Activated CD8-positive, alpha-beta T cell treated with anti-CD3 and anti-CD28 coated beads, Interleukin-2, amount 10 ng/mL, durations not matched to agents 7 days and 5 days (primary cell): ENCODE measurements around the gene PSMG2. TPM values are rescaled to one million over a fixed set of nuclear protein-coding genes. Genes with fewer than 3 reads are reported as not detected.
"Not testable (repeated sequence)": the region's sequence is repeated elsewhere in the genome, so short reads cannot be mapped to it uniquely, and the experiment has no call there.

Experiments used
- ATAC-seq: fragments of 150-1000 bp; cut with Tn5 transposase; one replicate; pipeline ENCODE4 v1.10.0; 2021; ENCODE audit warnings: moderate library complexity
- CTCF ChIA-PET: fragments of 350-600 bp; sonication (Branson Sonifier 250); formaldehyde crosslinking; loops from one replicate; lab custom pipeline; 2021; ENCODE audit warnings: antibody characterized with exemption; lab: Charles Lee
- POLR2A ChIA-PET: fragments of 350-600 bp; sonication (Branson Sonifier 250); formaldehyde crosslinking; loops from one replicate; lab custom pipeline; 2021; ENCODE audit warnings: antibody characterized with exemption; lab: Charles Lee
- DNase-seq: peaks from one replicate; pipeline ENCODE4 v3.0.0-alpha.2; 2020
- H3K27ac Mint-ChIP-seq: one replicate; pipeline ENCODE4 v1.8.0; 2021; ENCODE audit warnings: mild to moderate bottlenecking, mixed read lengths
- H3K27me3 Mint-ChIP-seq: one replicate; pipeline ENCODE4 v1.8.0; 2021; ENCODE audit warnings: low read depth, mixed read lengths
- H3K36me3 Mint-ChIP-seq: one replicate; pipeline ENCODE4 v1.8.0; 2021; ENCODE audit warnings: low read depth, mixed read lengths
- H3K4me1 Mint-ChIP-seq: one replicate; pipeline ENCODE4 v1.8.0; 2021; ENCODE audit warnings: low read depth, mixed read lengths
- H3K4me3 Mint-ChIP-seq: one replicate; pipeline ENCODE4 v1.8.0; 2021; ENCODE audit warnings: mild to moderate bottlenecking, mixed read lengths
- H3K9me3 Mint-ChIP-seq: one replicate; pipeline ENCODE4 v1.8.0; 2022; ENCODE audit warnings: mixed read lengths; ENCODE audit not compliant: insufficient read depth
- total RNA-seq, 2 experiments: library from RNA; stranded (reverse); gene quantifications; one replicate each; pipeline ENCODE4 v1.2.3, GENCODE V29; 2021

Gene PSMG2
- total RNA-seq, 2 experiments from 2014 or later, result 104 to 108 TPM

- Mint-ChIP-seq H3K4me1 (peaks cover 24% of the 10 kb centered on the region), H3K27ac (peak overlapping the region; percentile 48), H3K36me3 (peaks cover 4% of the 10 kb centered on the region), H3K4me3 (no peak overlapping the region), H3K27me3 (no peaks in the 10 kb centered on the region), H3K9me3 (no peaks in the 10 kb centered on the region)
- DNase-seq, result peak; percentile 62
- POLR2A ChIA-PET, result interaction anchor here (0.6 to 2.3 kb wide), 5 partner anchors 26 to 133 kb away, joined by 3 to 8 read pairs (median 3); partner anchors contain the start of gene PTPN2
- ATAC-seq, result peak; percentile 61
- CTCF ChIA-PET, result interaction anchor here (0.9 to 3.8 kb wide), 7 partner anchors 26 to 321 kb away, joined by 3 to 18 read pairs (median 3); no protein-coding TSS in a partner anchor
Measured at GRCh38 chr18:12750076-12750714, 47.4 kb downstream of the PSMG2 start.

GRCh38 chr18:12750715-12751502, 48.1 kb downstream of the PSMG2 start:
- Mint-ChIP-seq H3K9me3 (no peaks in the 10 kb centered on the region), H3K27ac (no peak overlapping the region), H3K36me3 (peaks cover 4% of the 10 kb centered on the region), H3K27me3 (no peaks in the 10 kb centered on the region), H3K4me1 (peaks cover 24% of the 10 kb centered on the region), H3K4me3 (no peak overlapping the region)
- ATAC-seq, result no peak
- no peak for DNase-seq
- ChIA-PET CTCF (interaction anchor here (1.0 to 3.8 kb wide), 7 partner anchors 25 to 192 kb away, joined by 3 to 18 read pairs (median 4); no protein-coding TSS in a partner anchor), POLR2A (interaction anchor here (0.7 to 2.3 kb wide), 3 partner anchors 25 to 133 kb away, joined by 3 to 8 read pairs (median 8); partner anchors contain the start of gene PTPN2)

- Mint-ChIP-seq H3K4me1 (peaks cover 24% of the 10 kb centered on the region), H3K4me3 (no peak overlapping the region)
Measured at GRCh38 chr18:12751503-12751884, 48.7 kb downstream of the PSMG2 start.

GRCh38 chr18:12751891-12752290, 49.0 kb downstream of the PSMG2 start:
- peaks cover 24% of the 10 kb centered on the region for H3K4me1 Mint-ChIP-seq
- ChIA-PET POLR2A (no interaction called here), CTCF (interaction anchor here (1.8 kb wide), 1 partner anchor 183 kb away, joined by 4 read pairs; no protein-coding TSS in a partner anchor)
- no peak overlapping the region for H3K27ac Mint-ChIP-seq
- DNase-seq, result no peak
- peaks cover 7% of the 10 kb centered on the region for H3K36me3 Mint-ChIP-seq
- H3K4me3 Mint-ChIP-seq, result no peak overlapping the region
- no peak for ATAC-seq
- H3K9me3 Mint-ChIP-seq, result no peaks in the 10 kb centered on the region
- no peaks in the 10 kb centered on the region for H3K27me3 Mint-ChIP-seq

More at GRCh38 chr18:12751503-12751884, 48.7 kb downstream of the PSMG2 start:
- ATAC-seq (no peak), DNase-seq (no peak)
- H3K36me3 Mint-ChIP-seq, result peaks cover 5% of the 10 kb centered on the region
- no peaks in the 10 kb centered on the region for H3K27me3 Mint-ChIP-seq
- ChIA-PET CTCF (interaction anchor here (1.8 kb wide), 1 partner anchor 183 kb away, joined by 4 read pairs; no protein-coding TSS in a partner anchor), POLR2A (no interaction called here)
- no peak overlapping the region for H3K27ac Mint-ChIP-seq
- no peaks in the 10 kb centered on the region for H3K9me3 Mint-ChIP-seq

- ATAC-seq (no peak), DNase-seq (no peak)
- H3K4me1 Mint-ChIP-seq, result peaks cover 18% of the 10 kb centered on the region
- no peak overlapping the region for H3K4me3 Mint-ChIP-seq
- peaks cover 6% of the 10 kb centered on the region for H3K36me3 Mint-ChIP-seq
- POLR2A ChIA-PET, result no interaction called here
- H3K27me3 Mint-ChIP-seq, result no peaks in the 10 kb centered on the region
- CTCF ChIA-PET, result no interaction called here
- no peaks in the 10 kb centered on the region for H3K9me3 Mint-ChIP-seq
- H3K27ac Mint-ChIP-seq, result no peak overlapping the region
Measured at GRCh38 chr18:12754511-12754910, 51.7 kb downstream of the PSMG2 start.

GRCh38 chr18:12755606-12756005, 52.8 kb downstream of the PSMG2 start:
- POLR2A ChIA-PET, H3K27ac Mint-ChIP-seq, CTCF ChIA-PET, ATAC-seq, H3K4me1 Mint-ChIP-seq, DNase-seq, H3K27me3 Mint-ChIP-seq, H3K9me3 Mint-ChIP-seq, H3K36me3 Mint-ChIP-seq, H3K4me3 Mint-ChIP-seq: not testable (repeated sequence)

GRCh38 chr18:12756619-12757239, 53.9 kb downstream of the PSMG2 start:
- H3K4me1 Mint-ChIP-seq, H3K4me3 Mint-ChIP-seq, DNase-seq, H3K27ac Mint-ChIP-seq, H3K27me3 Mint-ChIP-seq, H3K9me3 Mint-ChIP-seq, CTCF ChIA-PET, H3K36me3 Mint-ChIP-seq, POLR2A ChIA-PET, ATAC-seq: not testable (repeated sequence)

GRCh38 chr18:12758566-12758965, 55.7 kb downstream of the PSMG2 start:
- CTCF ChIA-PET, H3K27ac Mint-ChIP-seq, H3K36me3 Mint-ChIP-seq, H3K9me3 Mint-ChIP-seq, H3K4me3 Mint-ChIP-seq, POLR2A ChIA-PET, H3K27me3 Mint-ChIP-seq, H3K4me1 Mint-ChIP-seq, DNase-seq, ATAC-seq: not testable (repeated sequence)

- H3K9me3 Mint-ChIP-seq, result no peaks in the 10 kb centered on the region
- H3K27ac Mint-ChIP-seq, result no peak overlapping the region
- no peaks in the 10 kb centered on the region for H3K4me1 Mint-ChIP-seq
- H3K27me3 Mint-ChIP-seq, result no peaks in the 10 kb centered on the region
- no peak overlapping the region for H3K4me3 Mint-ChIP-seq
- H3K36me3 Mint-ChIP-seq, result no peaks in the 10 kb centered on the region
- no peak for DNase-seq
- peak; percentile 19 for ATAC-seq
- CTCF ChIA-PET, result no interaction called here
- POLR2A ChIA-PET, result no interaction called here
Measured at GRCh38 chr18:12765126-12765525, 62.3 kb downstream of the PSMG2 start.

GRCh38 chr18:12765586-12765985, 62.7 kb downstream of the PSMG2 start:
- no peaks in the 10 kb centered on the region for H3K36me3 Mint-ChIP-seq
- ATAC-seq (no peak), DNase-seq (no peak)
- POLR2A ChIA-PET, result no interaction called here
- H3K4me1 Mint-ChIP-seq, result no peaks in the 10 kb centered on the region
- no peaks in the 10 kb centered on the region for H3K9me3 Mint-ChIP-seq
- no peak overlapping the region for H3K4me3 Mint-ChIP-seq
- H3K27me3 Mint-ChIP-seq, result no peaks in the 10 kb centered on the region
- CTCF ChIA-PET, result interaction anchor here (0.8 kb wide), 1 partner anchor 168 kb away, joined by 4 read pairs; no protein-coding TSS in a partner anchor
- H3K27ac Mint-ChIP-seq, result no peak overlapping the region

GRCh38 chr18:12766986-12767433, 64.2 kb downstream of the PSMG2 start:
- no peak for ATAC-seq
- no peaks in the 10 kb centered on the region for H3K36me3 Mint-ChIP-seq
- H3K4me1 Mint-ChIP-seq, result no peaks in the 10 kb centered on the region
- DNase-seq, result no peak
- H3K4me3 Mint-ChIP-seq, result no peak overlapping the region
- CTCF ChIA-PET, result interaction anchor here (0.7 kb wide), 1 partner anchor 13 kb away, joined by 3 read pairs; no protein-coding TSS in a partner anchor
- POLR2A ChIA-PET, result interaction anchor here (1.0 kb wide), 1 partner anchor 8 kb away, joined by 4 read pairs; no protein-coding TSS in a partner anchor
- H3K27ac Mint-ChIP-seq, result no peak overlapping the region
- no peaks in the 10 kb centered on the region for H3K27me3 Mint-ChIP-seq
- H3K9me3 Mint-ChIP-seq, result no peaks in the 10 kb centered on the region
